Erythroblast (primary cell): ENCODE results near the gene ILRUN.

Experiments
- GATA1 ChIP-seq: IDR thresholded peaks from 2 replicates; pipeline ENCODE4 v1.6.1; 2011; ENCODE audit warnings: low read depth, mild to moderate bottlenecking, control low read depth, low read length, moderate library complexity
- POLR2A ChIP-seq: IDR thresholded peaks from 2 replicates; pipeline ENCODE4 v1.6.1; 2011; ENCODE audit warnings: mild to moderate bottlenecking, low read length

DNA sequence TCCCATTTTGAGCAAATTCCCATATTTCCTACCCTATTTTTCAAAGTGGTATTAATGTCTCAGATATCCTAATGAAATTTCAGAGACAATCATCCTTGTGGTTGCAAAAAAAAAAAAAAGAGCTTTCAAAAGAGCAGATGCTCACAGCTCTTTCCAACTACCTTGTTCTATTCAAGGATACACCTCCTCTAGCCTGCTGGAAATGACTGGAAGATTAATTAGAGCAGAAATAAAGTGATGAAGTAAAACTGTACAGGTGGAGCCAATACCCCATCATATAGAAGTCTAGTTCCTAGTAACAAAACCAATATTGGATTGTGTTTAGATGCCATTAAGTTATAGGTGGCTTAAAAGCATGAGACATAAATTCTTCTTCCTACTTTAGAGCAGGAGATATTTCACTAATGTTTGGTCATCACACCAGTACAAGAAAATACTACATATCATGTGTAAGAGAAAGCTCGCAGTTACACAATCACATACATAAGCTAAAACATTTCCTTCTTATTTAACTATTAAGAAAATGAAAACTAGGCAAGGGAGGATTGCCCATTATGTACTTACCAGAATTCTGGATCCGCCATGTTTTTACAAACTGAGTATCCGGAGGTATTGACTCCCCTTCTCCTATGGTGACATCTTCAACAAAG is 42.4 kb downstream of the ILRUN start:
- no peak for TF ChIP-seq POLR2A
- TF ChIP-seq GATA1, result no peak
